Measurements from ENCODE around the gene CTIF.

Gene CTIF

DNA sequence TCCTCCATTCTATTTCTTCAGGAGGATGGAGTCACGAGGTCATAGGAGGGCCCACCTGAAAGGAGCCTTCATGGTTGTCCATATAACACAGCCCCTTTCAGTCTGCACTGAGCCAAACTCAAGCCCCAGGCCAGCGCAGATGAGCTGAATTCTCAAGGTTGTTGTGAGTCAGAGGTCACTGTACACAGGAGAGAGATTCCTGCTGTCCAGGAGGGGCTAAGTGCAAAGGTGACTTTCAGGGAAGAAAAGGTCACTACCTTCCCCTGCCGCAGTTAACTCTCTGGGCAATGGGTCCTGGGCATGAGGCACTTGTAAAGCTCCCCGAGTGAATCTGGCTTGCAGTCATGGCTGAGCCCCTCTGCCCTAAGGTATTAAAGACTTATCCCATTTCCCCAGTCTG is 150.7 kb downstream of the CTIF start:
- DNase-seq, result no peak

DNA sequence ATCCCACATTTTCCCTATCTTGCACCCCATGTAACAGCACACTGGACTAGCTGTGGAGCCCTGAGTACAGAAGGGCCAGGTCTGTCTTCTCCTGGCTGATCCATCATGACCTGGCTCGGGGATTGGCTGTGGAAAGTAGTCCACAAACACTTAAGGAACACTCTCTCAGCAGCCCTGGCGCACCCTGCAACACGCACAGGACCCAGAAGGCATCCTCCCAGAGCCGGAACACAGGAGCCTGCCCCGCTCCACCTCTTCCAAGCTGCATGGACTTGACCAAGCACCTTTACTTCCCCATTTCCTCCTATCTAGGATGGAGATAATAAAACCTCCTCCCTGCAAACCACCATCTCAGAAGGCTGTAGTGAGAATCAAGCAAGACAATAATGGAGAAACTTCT is 151.7 kb downstream of the CTIF start:
- no peak for DNase-seq

DNA sequence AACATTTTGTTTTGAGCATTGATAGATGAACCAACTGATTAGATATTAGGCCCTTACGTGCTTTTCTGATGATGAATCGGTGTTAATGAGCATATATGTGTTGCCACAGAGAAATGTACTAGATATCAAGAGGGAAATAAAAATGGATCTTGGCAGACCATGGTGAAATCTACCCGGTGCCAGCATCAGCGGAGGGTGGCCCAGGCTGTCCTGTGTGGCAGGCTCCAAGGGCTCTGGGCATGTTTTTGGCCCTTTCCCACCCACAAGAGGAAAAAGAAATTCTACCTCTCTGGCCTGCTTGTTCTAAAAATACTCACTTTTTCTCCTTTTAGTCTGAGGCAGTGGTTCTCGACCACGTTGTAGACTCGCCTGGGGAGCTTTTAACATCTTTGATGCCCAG is 154.2 kb downstream of the CTIF start:
- no peak for DNase-seq

DNA sequence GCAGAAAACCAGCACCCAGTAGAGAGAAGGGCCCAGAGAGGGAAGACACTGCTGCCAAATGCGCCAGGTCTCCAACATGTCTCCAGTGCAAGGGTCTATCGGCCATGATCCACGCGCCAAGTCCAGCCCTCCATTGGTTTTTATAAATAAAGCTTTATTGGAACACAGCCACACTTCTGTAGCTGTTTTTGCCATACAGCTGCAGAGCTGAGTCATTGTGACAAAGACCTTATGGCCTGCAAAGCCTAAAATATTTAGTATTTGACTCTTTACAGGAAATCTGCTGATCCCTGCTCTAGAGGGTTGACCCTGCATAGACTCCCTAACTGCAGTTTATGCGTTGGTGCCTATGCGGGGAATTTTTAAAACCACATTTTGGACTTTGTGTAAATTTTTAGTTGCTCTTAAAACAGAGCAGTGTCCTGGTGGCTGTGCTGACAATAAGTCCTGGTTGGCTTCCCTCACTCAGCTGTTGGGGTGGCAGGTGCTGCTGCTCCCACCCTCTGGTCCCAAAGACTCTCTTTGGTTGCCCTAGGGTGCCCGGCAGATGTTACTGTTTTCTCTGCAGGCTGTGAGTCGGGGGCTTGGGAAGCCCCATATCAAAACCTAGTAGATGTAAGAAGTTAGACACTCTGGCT is 154.9 kb downstream of the CTIF start:
- DNase-seq, result no peak

DNA sequence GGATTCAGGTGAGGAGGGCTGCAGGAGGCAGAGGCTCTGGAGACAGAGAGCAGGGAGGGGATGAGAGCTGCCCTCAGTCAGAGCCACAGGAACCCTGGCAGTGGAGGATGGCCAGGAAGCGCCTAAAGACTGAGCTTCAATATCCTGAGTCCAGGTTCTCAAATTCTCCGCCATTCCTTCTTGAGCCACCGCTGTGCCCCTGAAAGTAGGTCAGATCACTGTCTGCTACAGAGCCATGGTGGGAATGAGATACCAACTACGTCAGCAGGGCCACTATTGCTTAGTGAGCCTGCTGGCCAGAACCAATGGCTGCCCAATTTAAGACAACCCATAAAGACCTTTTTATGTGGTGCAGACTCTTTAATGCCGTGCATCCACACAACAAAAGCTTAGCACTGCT is 155.5 kb downstream of the CTIF start:
- no peak for DNase-seq

DNA sequence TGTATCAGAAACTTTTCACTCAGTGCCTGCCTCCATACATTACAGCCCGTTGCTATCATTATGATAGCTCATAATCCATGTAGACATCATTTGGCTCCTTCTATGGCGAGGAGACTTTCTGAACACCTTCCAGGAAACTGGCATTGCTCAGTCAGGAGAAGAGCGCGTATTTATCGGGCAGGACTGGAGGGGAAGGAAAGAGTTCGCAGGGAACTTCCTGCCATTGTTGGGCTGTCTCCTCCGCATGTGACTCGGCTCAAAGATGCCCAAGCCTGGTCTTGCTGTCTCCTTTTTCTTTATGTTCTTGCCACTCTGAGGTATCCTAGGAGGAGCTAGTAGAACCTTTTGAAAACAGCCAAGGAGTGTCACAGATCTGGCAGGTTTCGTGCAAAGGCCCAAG is 156.8 kb downstream of the CTIF start:
- no peak for DNase-seq

DNA sequence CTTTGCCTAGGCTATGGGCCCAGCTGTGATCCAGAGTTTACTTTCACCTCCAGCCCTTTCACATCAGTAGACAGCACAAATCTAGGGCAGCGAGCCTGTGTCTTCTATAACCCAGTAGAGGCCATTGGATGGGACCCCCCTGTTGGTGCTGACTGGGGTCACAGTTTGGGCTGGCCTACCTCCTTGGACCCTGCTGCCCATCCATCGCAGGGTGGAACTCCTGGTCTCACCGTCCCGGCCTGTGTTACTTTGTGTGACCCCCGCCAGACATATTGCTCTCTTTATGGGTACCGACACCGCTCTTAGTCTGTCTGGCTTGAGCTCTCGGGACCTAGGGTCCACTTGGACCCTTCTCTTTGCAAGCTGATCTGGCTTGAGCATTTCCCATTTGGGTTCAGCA is 157.4 kb downstream of the CTIF start:
- DNase-seq, result no peak

DNA sequence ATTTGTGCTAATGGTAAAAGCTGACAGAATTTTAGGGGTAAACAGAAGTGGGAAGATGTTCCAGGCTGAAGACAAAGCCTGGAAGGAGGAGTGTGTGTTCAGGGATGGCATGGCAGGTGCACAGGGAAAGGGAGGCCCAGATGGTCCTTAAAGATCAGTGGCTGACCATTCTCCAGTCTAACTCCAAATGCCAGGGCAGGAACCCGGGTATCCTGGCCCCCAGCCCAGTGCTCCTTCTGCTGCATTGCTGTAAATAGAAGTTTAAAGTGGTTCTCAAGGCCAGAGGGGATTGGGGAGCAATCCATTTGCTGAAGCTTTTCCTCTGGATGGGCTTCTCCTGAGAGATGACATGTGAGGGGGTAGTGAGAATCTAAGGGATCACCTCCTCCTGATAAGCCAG is 158.6 kb downstream of the CTIF start:
- no peak for DNase-seq

DNA sequence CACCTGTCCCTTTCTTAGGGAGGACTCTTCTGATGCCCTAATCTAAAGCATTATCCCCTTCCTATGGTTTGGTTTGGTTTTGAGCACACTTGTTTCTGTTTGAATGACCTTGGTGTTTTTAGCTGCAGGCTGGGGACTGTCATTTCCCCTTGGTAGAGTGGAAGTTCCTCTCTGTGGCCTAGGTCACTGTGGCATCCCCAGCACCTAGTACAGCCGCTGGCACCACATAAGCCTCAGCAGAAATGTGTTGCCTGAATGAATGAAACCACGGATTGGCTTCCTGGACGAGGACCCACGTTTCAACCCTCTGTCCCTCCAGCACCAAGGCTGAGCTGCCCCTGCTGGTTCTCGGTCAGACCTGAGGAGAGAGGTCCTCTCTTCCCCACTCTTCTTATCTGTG is 159.9 kb downstream of the CTIF start:
- DNase-seq, result peak; percentile 25 to 32

DNA sequence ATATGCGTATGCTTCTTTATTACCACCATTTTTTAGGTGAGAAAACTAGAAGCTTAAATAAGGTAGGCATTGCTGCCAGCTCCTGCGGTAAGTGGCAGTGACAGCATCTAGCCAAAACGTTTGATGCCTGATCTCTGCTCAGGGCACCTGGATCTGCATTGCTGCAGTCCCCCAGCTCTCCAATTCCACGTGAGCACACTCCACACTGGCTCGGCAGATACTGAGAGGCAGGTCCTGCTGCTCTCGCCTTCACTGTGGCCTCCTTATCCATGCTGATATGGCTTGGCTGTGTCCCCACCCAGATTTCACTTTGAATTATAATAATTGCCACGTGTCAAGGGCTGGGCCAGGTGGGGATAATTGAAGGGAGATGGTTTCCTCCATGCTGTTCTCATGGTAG is 160.9 kb downstream of the CTIF start:
- DNase-seq, result no peak

DNA sequence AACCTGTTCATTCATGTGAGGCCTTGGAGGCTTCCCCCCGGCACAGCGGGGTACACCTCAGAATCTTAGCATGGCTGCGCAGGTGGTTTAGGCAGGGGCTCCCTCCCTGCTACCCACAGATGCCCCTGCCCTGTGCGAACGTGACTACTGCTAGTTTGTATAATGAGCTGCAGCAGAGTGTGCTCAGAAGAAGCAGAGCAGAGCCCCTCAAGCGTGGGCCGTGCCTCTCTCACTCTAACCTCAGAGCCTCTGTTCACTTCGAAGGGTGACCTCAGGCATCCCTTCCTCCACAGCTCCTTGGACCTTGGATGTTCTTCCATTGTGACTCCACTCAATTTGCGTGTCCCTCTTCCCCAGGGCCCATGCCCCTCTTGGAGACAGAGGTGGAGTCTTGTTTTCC is 161.6 kb downstream of the CTIF start:
- DNase-seq, result no peak

DNA sequence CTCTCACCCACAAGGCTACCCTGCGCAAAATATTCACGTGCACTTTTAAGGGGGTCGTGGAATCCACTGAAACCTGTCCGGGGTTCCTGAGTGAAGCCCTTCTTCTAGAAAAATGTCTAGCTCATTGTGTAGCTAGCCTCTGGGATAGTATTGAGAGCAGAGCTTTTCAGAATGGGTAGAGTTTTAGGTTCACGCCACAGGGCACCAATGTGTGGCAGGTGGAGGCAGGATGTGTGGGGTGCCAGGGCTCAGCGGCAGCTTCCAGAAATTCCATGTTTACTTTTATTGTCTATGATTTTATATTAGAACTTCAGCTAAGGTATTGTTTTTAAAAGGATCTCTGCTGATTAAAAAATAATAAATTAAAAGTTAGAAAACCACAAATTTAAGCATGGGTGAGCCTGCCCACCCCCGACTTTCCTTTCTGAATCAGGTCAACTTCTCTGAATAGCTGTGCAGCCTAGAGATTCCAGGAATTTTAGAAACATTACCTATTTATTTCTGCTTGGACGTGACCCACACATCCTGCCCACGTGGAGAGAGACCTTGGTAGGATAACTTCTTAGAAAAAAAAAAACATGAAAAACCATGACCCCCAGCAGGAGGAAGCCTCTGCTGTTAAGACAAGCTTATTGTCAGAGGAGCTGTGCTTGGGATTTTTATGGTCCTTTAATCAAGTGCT is 163.7 kb downstream of the CTIF start:
- no peak for DNase-seq

DNA sequence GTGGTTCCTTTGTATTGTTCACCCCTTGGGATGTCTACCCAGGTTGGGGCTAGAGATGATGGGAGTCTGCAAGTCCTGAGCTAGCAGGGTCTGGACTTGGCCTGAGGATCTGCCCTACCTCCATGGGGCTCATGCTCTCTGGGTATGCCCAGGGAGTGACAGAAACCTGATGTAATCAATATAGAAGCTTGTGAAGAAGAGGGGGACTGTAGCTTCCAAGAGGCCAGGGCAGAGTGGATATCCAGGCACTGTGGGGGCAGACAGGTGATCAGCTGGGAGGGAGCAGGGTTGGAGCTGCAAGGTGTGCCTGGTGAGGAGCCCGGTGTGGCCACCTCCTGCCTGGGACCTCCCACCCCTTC is 164.2 kb downstream of the CTIF start:
- no peak for DNase-seq

DNA sequence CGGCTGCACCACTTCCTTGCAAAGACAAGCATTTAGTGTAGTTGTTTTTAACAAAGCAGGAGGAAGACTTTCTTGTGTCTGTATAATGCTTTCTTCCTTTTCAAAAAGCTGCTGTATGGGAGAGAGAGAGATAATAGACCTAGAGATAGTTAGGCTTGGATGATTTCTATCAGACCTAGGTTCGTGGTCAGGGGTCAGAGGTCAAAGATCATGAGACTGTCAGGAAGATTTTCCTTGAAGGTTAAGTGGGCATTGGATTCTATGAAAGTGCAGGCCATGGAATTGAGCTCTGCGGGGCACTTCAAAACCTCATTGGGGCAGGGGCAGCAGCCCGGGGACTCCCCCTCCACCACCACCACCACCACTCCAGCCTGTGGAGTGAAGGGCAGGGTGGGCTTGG is 164.6 kb downstream of the CTIF start:
- DNase-seq, result no peak

DNA sequence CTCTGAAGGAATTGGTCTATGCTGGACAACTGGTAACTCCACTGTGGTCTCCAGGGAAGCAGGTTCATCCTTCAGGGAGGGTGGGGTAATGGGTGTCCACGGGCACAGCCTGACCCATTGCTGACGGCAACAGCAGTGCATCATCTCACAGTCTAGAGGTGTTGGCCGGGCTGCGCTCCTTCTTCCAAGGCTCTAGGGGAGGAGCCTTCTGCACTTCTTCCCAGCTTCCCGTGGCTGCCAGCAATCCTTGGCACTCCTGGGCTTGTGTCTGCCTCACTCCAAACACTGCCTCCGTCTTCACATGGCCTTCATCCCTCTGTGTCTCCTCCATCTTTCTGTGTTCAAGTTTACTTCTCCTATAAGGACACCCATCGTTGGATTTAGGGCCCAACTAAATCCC is 166.2 kb downstream of the CTIF start:
- no peak for DNase-seq

DNA sequence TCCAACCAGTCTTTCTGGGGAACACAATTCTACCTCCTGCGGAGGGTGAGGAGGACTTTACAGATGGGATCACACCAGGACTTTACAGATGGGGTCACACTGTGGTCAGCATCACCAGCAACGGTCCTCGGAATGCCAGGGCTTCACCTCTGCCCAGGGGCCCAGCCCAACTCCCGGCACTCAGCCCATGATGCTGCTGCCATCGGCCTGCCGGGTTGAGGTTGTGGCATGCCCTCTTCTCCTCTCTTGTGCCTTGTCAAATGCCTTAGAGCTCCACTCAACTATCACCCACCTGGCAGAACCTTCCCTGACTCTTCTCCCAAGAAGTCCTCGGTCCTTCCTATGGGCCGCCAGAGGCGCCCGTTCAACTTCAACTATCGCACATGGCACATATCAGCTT is 166.7 kb downstream of the CTIF start:
- no peak for DNase-seq

DNA sequence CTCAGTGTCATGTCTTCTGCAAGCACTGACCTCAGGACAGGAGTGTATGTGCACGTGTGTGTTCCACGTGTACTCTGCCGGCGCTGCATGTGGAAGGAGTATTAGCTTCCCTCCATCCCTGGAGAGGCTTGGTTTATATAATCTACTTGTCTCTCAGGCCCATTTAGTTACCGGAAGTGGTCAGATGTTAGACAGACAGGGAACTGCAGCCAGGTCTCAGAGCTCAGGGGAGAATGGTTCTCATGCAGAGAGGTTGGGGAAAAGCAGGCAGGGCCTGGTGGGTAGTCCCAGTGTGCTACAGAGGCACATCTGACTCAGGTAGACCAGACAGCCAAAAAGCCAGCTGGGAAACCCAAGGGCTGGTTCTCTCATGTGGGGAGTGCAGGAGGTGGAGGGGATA is 167.9 kb downstream of the CTIF start:
- no peak for DNase-seq

DNA sequence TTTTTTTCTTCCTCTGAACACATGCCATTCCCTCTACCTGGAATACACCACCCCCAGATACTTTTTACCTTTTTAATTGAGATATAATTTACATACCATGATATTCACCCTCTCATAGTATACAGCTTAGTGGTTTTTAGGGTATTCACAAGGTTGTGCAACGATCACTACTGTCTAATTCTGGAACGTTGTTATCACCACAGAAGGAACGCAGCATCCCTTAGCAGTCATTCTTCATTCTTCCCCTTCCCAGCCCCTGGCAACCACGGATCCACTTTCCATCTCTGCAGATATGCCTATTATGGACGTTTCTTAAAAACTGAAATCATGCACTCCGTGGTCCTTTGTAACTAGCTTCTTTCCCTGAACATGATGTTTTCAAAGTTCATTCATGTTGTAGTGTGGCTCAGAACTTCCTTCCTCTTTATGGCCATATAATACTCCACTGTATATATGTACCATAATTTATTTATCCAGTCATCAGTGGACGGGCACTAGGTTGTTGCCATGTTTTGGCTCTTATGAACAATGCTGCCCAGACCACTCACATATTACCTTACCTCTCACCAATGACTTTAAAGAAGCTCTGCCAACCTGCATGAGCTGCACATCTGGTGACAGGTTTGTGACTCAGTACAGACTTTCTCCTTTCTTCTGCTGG is 168.9 kb downstream of the CTIF start:
- no peak for DNase-seq

DNA sequence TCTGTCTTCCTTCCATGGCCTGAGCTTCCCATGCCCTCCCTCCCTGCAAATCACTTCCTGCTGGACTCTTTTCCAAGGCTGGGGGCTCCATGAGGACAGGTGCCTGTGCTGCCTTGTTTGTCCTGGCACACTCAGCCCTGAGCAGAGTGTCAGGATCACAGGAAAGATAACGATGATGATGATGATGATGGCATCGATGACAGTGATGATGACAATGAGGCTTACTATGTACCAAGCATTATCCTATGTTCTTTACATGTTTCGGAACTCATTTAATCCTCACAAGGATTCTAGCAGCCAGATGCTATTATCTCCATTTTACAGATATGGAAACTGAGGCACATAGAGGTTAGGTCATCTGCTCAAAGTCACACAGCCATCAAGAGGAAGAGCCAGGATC is 170.0 kb downstream of the CTIF start:
- DNase-seq, result no peak

DNA sequence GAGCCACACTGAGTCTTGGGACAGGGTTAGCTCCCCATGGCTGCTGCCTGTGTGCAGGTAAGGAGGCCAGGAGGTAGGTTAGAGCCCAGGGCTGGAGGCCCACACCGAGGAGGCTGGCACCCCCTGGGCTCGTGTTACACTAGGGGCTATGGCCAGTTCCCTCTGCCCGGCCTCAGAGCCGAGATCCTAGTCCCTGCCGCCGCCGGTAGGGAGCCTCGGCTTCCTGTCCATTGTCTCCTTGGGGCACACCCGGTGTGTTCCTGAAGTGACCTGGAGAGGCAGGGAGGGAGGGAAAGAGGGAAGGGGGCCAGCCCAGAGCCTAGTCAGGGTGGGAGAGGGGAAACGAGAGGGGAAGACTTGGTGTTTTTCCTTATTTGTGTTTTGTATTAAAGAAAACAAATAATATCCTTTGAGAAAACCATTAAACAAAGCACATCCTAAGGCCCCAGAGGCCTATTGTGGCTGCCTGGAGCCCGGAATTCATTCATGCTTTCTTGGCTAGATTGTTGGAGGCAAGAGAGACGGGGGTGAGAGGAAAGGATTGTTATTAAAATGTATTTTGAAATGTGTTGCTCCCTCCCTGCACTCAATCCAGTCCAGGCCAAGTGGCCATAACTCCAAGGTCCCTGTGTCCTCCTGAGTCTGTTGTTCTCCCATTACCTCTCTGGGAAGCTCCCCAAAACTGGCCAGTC is 170.7 kb downstream of the CTIF start:
- no peak for DNase-seq

DNA sequence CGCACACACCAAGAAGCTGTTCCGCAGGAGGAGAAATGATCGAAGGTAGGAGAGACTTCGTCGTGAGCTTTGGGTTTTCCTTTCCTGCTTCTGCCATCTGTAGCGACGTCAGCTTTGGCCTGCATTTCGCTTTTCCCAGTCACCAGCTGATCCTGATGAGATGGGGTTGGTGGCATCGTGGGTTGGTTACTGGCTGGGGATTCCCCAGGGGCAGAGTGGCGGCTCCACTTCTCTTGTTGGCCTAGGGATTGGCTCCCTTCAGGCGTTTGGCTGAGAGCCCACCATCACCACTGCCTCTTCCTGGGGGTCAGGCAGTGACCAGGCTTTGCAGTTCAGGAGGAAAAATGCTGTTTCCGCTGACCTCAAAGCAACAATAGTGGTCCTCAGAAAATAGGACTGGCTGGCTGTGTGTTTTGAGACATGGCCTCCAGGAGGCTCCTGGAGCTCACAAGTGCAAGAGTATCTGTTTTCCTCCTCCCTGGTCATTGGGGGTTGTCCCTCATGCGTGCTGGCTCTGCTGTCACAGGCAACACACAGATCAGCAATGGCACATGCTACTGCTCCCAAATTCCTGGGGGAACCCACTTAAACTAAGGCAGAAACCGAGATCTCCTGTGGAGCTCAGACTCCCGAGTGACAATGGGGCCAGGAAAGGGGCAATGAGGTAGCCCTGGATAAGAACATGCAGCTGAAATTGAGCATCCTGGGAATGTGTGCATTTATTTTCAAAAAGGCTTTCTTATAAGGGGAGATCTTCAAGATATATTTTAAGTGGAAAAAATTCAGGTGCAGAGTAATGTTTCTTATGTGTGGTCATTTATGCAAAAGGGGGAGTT is 173.0 kb downstream of the CTIF start:
- DNase-seq, result peak; percentile 7 to 23

DNA sequence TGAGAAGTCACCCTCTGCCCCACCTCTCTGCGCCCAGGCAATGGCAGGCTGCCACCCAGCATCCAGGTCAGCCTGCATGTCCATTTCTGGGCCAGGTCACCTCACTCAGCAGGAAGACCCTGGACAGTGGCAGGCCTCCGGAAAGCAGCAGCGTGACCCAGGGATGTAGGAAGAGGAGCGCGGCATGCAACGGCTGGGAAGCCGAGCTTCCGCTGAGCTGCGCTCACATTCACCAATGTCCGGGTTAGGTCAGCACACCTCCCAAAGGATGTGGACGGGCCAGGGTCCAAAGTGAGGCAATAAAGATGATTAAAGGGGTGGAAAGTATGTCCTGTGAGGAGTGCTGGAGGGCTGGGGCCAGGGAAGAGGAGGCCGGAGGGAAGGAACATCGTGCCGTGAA is 174.5 kb downstream of the CTIF start:
- no peak for DNase-seq

DNA sequence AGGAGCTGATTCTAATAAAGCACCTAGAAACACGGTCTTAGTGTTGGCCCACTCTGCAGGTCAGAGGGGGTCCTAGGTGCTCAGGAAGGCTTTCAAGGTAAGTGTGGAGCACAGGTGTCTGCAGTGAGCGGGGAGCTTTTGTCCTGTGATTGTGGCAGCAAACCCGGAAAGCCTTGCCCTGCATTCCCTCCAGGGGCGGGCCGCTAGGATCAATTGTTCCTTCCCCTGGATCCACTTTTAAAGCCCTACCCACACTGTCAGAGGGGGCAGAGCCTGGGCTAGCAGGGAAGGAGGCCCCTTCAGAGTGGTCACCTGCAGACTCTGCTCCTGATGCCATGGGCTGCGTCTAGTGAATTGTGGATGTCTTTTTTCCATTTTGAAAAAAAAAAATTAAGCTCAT is 176.0 kb downstream of the CTIF start:
- no peak for DNase-seq

Measured in AML-193 (cell line).